ENCODE data around the gene CERK.

CERK gene

GRCh38 chr22:46672731-46673130 lies 65.3 kb downstream of the CERK start:
- Histone ChIP-seq H3K36me3 (ENCODE audit: insufficient read depth, low read depth, low read length) (no peaks in the 10 kb centered on the region), H3K27me3 (ENCODE audit: insufficient read depth, low read length) (no peaks in the 10 kb centered on the region), H3K9ac (ENCODE audit: low read depth, low read length) (no peak overlapping the region), H3K27ac (ENCODE audit: low read length) (no peak overlapping the region), H3K4me1 (ENCODE audit: insufficient read depth, low read length) (no peaks in the 10 kb centered on the region), H3K9me3 (ENCODE audit: insufficient read depth, low read depth, low read length) (no peaks in the 10 kb centered on the region), H3K4me3 (ENCODE audit: low read length) (no peak overlapping the region)

GRCh38 chr22:46671824-46672432 lies 66.1 kb downstream of the CERK start:
- no peaks in the 10 kb centered on the region for H3K9me3 ChIP-seq (ENCODE audit: insufficient read depth, low read depth, low read length)
- no peak overlapping the region for H3K4me3 ChIP-seq (ENCODE audit: low read length)
- H3K4me1 ChIP-seq (ENCODE audit: insufficient read depth, low read length): no peaks in the 10 kb centered on the region
- no peaks in the 10 kb centered on the region for H3K27me3 ChIP-seq (ENCODE audit: insufficient read depth, low read length)
- H3K9ac ChIP-seq (ENCODE audit: low read depth, low read length): no peak overlapping the region
- no peak overlapping the region for H3K27ac ChIP-seq (ENCODE audit: low read length)
- H3K36me3 ChIP-seq (ENCODE audit: insufficient read depth, low read depth, low read length): no peaks in the 10 kb centered on the region

- Histone ChIP-seq H3K27me3 (ENCODE audit: insufficient read depth, low read length) (no peaks in the 10 kb centered on the region), H3K4me1 (ENCODE audit: insufficient read depth, low read length) (no peaks in the 10 kb centered on the region), H3K9ac (ENCODE audit: low read depth, low read length) (no peak overlapping the region), H3K36me3 (ENCODE audit: insufficient read depth, low read depth, low read length) (no peaks in the 10 kb centered on the region), H3K27ac (ENCODE audit: low read length) (no peak overlapping the region), H3K9me3 (ENCODE audit: insufficient read depth, low read depth, low read length) (no peaks in the 10 kb centered on the region), H3K4me3 (ENCODE audit: low read length) (no peak overlapping the region)
Measured at GRCh38 chr22:46669201-46669600, 68.9 kb downstream of the CERK start.

GRCh38 chr22:46668116-46668515 lies 69.9 kb downstream of the CERK start:
- Histone ChIP-seq H3K36me3 (ENCODE audit: insufficient read depth, low read depth, low read length) (no peaks in the 10 kb centered on the region), H3K9ac (ENCODE audit: low read depth, low read length) (no peak overlapping the region), H3K4me3 (ENCODE audit: low read length) (no peak overlapping the region), H3K27me3 (ENCODE audit: insufficient read depth, low read length) (no peaks in the 10 kb centered on the region), H3K4me1 (ENCODE audit: insufficient read depth, low read length) (no peaks in the 10 kb centered on the region), H3K27ac (ENCODE audit: low read length) (no peak overlapping the region), H3K9me3 (ENCODE audit: insufficient read depth, low read depth, low read length) (no peaks in the 10 kb centered on the region)

GRCh38 chr22:46667245-46667623 lies 70.8 kb downstream of the CERK start:
- no peaks in the 10 kb centered on the region for H3K36me3 ChIP-seq (ENCODE audit: insufficient read depth, low read depth, low read length)
- H3K27ac ChIP-seq (ENCODE audit: low read length): no peak overlapping the region
- H3K4me1 ChIP-seq (ENCODE audit: insufficient read depth, low read length): no peaks in the 10 kb centered on the region
- no peak overlapping the region for H3K9ac ChIP-seq (ENCODE audit: low read depth, low read length)
- no peaks in the 10 kb centered on the region for H3K27me3 ChIP-seq (ENCODE audit: insufficient read depth, low read length)
- no peak overlapping the region for H3K4me3 ChIP-seq (ENCODE audit: low read length)
- H3K9me3 ChIP-seq (ENCODE audit: insufficient read depth, low read depth, low read length): no peaks in the 10 kb centered on the region

GRCh38 chr22:46666577-46667244 lies 71.3 kb downstream of the CERK start:
- Histone ChIP-seq H3K4me3 (ENCODE audit: low read length) (no peak overlapping the region), H3K27me3 (ENCODE audit: insufficient read depth, low read length) (no peaks in the 10 kb centered on the region), H3K27ac (ENCODE audit: low read length) (no peak overlapping the region), H3K9ac (ENCODE audit: low read depth, low read length) (no peak overlapping the region), H3K9me3 (ENCODE audit: insufficient read depth, low read depth, low read length) (no peaks in the 10 kb centered on the region), H3K36me3 (ENCODE audit: insufficient read depth, low read depth, low read length) (no peaks in the 10 kb centered on the region), H3K4me1 (ENCODE audit: insufficient read depth, low read length) (no peaks in the 10 kb centered on the region)

- Histone ChIP-seq H3K36me3 (ENCODE audit: insufficient read depth, low read depth, low read length) (no peaks in the 10 kb centered on the region), H3K4me1 (ENCODE audit: insufficient read depth, low read length) (no peaks in the 10 kb centered on the region), H3K9me3 (ENCODE audit: insufficient read depth, low read depth, low read length) (no peaks in the 10 kb centered on the region), H3K4me3 (ENCODE audit: low read length) (no peak overlapping the region), H3K9ac (ENCODE audit: low read depth, low read length) (no peak overlapping the region), H3K27ac (ENCODE audit: low read length) (no peak overlapping the region), H3K27me3 (ENCODE audit: insufficient read depth, low read length) (no peaks in the 10 kb centered on the region)
Measured at GRCh38 chr22:46665751-46666280, 72.2 kb downstream of the CERK start.

- H3K36me3 ChIP-seq (ENCODE audit: insufficient read depth, low read depth, low read length): no peaks in the 10 kb centered on the region
- no peaks in the 10 kb centered on the region for H3K9me3 ChIP-seq (ENCODE audit: insufficient read depth, low read depth, low read length)
- no peak overlapping the region; the same call in 1 of the 2 replicates for H3K9ac ChIP-seq (ENCODE audit: low read depth, low read length)
- H3K27me3 ChIP-seq (ENCODE audit: insufficient read depth, low read length): no peaks in the 10 kb centered on the region
- no peaks in the 10 kb centered on the region for H3K4me1 ChIP-seq (ENCODE audit: insufficient read depth, low read length)
- H3K4me3 ChIP-seq (ENCODE audit: low read length): no peak overlapping the region
- H3K27ac ChIP-seq (ENCODE audit: low read length): no peak overlapping the region
Measured at GRCh38 chr22:46665151-46665695, 72.8 kb downstream of the CERK start.

- no peaks in the 10 kb centered on the region for H3K36me3 ChIP-seq (ENCODE audit: insufficient read depth, low read depth, low read length)
- no peaks in the 10 kb centered on the region for H3K9me3 ChIP-seq (ENCODE audit: insufficient read depth, low read depth, low read length)
- H3K4me3 ChIP-seq (ENCODE audit: low read length): no peak overlapping the region
- no peaks in the 10 kb centered on the region for H3K27me3 ChIP-seq (ENCODE audit: insufficient read depth, low read length)
- no peak overlapping the region for H3K27ac ChIP-seq (ENCODE audit: low read length)
- H3K9ac ChIP-seq (ENCODE audit: low read depth, low read length): no peak overlapping the region
- H3K4me1 ChIP-seq (ENCODE audit: insufficient read depth, low read length): no peaks in the 10 kb centered on the region
Measured at GRCh38 chr22:46664301-46664855, 73.7 kb downstream of the CERK start.

- H3K4me1 ChIP-seq (ENCODE audit: insufficient read depth, low read length): no peaks in the 10 kb centered on the region
- no peaks in the 10 kb centered on the region for H3K27me3 ChIP-seq (ENCODE audit: insufficient read depth, low read length)
- H3K9ac ChIP-seq (ENCODE audit: low read depth, low read length): no peak overlapping the region
- H3K36me3 ChIP-seq (ENCODE audit: insufficient read depth, low read depth, low read length): no peaks in the 10 kb centered on the region
- no peak overlapping the region for H3K4me3 ChIP-seq (ENCODE audit: low read length)
- H3K9me3 ChIP-seq (ENCODE audit: insufficient read depth, low read depth, low read length): no peaks in the 10 kb centered on the region
- no peak overlapping the region for H3K27ac ChIP-seq (ENCODE audit: low read length)
Measured at GRCh38 chr22:46663436-46664100, 74.5 kb downstream of the CERK start.

- Histone ChIP-seq H3K9me3 (ENCODE audit: insufficient read depth, low read depth, low read length) (no peaks in the 10 kb centered on the region), H3K27me3 (ENCODE audit: insufficient read depth, low read length) (no peaks in the 10 kb centered on the region), H3K4me3 (ENCODE audit: low read length) (no peak overlapping the region), H3K27ac (ENCODE audit: low read length) (no peak overlapping the region), H3K4me1 (ENCODE audit: insufficient read depth, low read length) (no peaks in the 10 kb centered on the region), H3K36me3 (ENCODE audit: insufficient read depth, low read depth, low read length) (no peaks in the 10 kb centered on the region), H3K9ac (ENCODE audit: low read depth, low read length) (no peak overlapping the region)
Measured at GRCh38 chr22:46663001-46663400, 75.1 kb downstream of the CERK start.

Data from iPS-20b (cell line).